GM21528 (cell line): ENCODE measurements around the gene PAX2.

ENCODE experiments used
- ATAC-seq: cut with Tn5 transposase; IDR thresholded peaks from one replicate; pipeline ENCODE4 v1.9.1; 2021; ENCODE audit warnings: mild to moderate bottlenecking, moderate library complexity; ENCODE audit not compliant: unreplicated experiment, low FRiP score

Gene PAX2

DNA sequence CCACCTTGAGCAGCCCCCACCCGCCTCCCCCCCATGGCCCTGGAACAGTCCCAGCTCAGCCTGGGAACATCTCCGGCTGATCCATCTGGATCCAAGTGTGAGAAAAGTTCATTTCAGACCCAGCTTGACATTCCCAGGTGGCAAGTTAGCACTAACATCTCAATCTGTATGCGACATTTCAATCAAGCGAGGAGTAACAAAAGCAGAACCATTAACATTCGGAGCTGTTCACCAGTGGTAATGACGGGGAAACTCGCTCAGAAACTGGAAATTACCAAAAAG, 65.4 kb downstream of the PAX2 start:
- no peak for ATAC-seq

DNA sequence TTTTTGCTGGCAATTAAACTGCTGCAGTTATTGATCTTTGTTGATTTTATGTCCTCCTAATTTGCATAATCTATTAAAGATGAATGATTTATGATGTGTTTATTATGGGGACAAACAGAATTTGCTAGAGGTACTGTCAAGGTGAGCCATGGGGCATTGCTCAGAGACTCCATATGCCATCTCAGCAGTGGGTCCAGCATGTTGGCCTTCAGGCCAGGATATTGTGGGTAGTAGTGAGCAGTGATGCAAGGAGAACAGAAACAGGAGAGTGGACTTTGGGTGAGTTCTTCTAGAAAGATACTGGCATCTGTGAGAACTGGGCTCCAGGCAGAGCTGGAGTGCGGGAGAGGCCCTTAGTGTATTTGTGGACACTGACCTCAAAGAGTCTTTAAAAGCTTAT, 65.9 kb downstream of the PAX2 start:
- no peak for ATAC-seq

DNA sequence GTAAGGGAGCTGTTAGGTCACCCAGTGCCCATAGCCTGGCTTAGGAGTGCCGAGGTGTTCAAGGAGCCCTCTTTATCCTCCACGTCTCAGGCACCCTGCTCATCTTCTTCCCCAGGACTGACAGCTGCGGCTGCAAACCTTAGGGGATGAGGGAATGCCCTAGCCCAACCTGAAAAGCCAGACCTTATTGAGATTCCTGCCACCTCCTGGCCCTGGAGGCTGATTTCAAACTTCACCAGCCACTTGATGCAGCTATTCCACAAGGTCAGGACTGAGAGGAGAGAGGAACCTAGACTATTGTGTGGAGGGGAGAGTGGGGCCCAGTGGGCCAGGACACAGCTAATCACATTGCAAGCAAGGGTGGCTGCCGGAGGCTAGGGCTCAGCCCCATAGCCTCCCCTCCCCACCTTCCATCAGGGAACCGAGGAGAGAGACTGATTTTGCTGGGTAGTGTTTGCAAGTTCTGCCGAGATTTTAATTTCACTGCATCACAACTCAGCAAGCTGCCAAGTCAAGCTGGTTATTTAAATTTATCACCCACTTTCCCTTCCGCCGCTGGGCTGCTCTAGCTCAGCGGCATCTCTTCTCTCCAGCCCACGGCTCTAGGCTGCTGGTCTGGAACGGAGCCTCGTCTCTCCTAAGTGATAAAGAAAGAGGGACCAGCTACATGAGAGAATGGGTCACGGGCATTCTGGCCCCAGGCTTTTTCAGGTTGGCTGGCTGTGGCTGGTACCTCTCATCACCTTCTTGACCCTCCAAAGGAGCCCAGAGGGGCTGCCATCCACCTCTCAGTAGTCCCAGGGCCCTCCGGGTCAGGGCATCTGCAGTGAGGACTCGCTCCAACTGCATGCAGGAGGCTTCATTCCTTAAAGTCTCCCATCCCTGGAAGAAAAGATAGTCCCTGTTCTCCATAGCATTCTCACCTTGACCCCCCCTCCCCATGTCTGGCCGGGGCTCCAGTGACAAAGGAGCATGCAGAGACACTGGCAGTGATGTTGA, 66.7 kb downstream of the PAX2 start:
- no peak for ATAC-seq

DNA sequence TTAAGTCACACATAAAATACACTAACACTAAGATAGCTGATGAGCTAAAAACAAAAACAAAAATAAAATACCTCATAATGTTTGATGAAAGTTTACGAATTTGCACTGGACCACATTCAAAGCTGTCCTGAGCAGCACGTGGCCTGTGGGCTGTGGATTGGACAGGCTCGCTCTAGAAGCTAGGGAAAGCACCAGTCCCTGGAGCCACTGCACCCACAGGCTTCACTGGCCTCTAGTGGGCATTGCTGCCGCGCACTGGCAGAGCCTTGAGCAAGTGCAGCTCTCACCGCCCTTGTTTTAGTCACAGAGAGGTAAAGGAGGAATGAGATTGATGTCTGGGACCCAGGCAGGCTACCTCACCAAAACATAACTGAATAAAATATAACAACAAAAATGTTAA, 67.6 kb downstream of the PAX2 start:
- ATAC-seq = no peak

DNA sequence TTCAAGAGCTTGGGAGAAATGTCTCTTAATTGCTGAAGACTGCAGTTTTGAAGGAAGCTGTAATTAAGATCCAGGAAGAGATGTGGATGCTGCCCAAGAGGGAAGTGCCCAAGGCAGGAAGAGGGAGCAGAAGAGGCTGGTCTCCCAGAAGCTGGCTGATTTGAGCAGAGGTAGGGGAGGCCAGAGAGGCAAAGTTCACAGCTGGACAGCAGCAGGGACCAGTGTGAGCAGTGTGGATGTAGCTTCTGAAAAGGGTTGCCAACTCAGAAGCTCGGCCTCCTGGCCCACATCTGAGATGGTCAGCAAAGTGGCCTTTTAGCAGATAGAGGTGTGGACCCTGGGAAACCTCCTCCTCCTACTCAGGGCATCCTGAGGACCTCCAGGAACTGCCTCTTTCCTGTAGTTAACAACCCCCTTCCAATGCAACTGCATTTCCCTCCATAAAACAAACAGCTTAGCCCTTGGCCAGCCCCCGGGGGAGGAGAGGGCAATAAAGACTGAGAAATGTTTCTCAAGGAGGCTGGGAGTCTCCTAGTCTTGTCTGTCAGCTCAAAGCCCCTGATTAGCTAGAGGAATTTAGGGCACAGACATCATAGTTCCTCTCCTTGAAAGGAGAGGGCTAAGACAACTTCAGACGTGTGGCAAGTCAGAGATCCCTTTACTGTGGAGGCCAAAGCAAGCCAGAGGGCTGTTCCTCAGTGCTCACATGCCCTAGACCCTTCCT, 69.5 kb downstream of the PAX2 start:
- no peak for ATAC-seq

DNA sequence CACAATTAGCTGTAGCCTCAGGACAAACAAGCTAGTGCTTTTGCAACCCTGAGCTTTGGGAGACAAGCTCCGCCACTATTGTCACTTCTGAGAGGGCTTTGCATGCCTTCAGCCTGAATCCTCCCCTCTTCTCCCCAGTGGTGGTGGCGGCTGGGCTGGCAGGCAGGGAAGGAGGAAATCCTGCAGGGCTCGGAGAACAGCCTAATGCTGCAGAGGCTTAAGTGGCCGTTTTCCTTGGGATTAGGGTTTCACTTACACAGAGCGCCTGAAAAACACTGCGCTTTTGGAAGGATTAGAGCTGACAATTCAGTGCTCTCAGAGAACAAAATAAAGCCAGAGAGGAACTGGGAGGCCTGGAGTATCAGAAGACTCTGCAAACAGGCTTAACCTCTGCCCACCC, 71.3 kb downstream of the PAX2 start:
- no peak for ATAC-seq

DNA sequence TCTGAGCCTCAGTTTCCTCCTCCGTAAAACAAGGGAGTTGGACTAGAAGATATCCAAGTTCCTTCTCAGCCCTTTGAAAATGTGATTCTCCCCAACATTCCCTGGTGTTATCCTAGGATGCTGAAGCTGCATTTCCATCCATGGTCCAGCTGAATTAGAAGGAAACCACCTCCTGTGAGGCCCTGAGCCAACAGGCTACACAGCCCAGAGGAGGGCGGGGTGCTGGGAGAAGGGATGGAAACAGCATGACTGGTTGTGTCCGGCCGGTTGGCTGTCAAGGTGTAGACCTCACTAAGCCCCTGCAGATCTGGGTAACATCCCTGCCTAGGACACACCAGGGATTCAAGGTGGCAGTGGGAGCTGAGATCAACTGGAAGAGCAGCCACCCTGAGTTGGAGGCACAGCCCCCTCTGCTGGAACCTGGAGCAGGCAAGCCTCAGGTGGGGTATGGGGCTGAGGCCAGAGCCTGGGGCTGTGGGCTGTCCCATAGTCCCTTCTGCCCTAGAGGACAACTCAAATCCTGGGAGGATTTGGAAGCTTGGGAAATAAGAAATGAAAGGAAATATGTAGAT, 72.0 kb downstream of the PAX2 start:
- no peak for ATAC-seq

DNA sequence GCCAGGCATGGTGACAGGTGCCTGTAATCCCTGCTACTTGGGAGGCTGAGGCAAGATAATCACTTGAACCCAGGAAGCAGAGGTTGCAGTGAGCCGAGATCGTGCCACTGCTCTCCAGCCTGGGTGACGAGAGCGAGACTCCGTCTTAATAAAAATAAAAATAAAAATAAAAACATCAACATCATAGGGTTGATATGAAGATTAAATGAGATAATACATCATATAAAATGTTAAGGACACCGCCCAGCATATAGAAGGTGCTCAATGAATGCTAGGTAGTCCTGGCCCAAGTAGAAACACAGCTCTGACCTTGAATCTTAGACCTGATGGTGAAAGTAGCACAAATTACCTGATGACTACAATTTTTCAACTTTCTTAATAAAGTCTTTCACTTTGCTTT, 74.0 kb downstream of the PAX2 start:
- ATAC-seq = no peak

DNA sequence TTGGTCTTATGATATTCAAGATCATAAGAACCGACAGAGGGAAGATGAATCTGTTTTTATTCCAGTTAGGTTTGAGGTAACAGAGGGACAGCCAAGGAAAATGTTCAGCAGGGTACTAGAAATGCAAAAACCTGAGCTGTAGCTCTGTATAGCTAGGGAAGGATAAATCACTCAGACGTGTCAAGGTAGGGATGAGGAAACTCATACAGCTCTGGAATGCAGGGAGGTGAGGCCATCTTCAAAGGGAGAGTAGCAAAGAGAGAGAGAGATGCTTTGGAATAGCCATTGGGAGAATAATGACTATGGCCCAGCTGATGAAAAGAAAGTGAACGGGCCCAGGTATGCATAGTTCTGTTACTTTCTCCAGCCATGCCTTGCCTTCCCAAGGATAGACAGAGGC, 77.8 kb downstream of the PAX2 start:
- ATAC-seq = no peak

DNA sequence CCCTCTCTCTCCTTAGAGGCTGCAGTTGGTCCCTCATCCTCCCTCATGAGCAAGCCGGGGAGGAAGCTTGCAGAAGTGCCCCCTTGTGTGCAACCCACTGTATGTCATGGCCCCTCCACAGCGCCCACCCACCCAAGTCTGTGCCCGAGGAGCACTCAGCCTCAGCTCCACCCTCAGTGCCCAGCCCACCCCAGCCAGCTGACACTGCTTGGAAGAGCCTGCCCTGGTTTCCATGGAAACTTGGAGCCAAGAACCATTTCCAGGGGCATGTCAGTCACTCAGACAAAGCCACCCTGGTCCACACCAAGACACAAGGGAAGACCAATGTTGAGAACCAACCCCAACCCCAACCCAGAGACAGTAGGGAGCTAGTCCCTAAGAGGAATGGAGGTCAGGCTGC, 79.5 kb downstream of the PAX2 start:
- ATAC-seq = no peak

DNA sequence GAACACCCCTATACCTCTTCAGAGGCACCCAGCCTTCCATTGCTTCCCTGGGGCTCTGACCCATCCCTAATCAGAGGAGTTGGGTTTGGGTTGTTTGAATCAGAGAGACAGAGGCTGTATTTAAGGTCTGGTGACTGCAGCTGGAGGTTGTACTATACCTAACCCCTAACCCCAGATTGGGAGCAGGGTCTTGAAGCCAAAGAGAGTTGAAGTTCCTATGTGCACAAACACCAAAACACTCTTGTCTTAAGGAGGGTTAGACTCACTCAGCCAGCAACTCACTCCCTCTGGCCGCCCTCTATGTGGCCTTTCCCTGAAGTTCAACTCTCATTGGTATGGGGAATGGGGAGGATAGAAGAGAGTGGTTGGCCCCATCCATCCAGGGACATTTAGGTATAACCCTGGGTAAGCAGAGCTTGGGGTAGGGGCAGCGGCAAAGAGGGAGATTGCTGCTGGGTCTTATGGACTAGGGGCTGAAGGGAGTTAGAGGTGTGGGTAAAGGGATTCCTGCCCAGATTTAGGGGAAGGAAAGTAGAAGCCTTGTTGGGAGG, 80.0 kb downstream of the PAX2 start:
- no peak for ATAC-seq

DNA sequence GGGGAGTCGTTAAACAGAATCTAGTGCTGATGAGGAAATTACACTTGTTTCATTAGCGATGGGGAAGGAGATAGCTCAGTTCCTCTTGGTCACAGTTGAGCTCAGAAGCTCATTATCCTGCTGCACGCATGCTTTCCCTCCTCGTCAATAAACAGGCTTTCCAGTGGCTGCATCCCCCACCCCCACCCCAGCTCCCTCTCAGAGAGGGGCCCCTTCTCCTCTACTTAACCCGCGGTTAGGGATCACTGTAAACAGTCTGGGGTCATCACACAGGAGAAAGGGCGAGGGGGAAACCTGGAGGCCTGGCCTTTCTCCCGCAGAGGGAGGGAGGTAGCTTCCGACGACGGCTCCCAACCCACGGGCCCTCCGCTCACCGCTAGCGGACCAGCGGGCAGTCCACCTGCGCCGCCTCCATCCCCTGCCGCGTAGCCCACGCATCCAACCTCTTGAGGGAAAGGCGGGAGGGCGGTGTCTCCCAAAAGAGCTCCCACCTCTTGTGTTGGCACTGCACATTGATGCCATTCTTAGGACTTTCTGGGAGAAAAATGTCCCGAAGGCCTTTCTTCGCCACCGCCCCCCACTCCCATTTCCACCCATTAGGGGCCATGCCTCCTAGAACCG, 80.8 kb downstream of the PAX2 start:
- no peak for ATAC-seq

DNA sequence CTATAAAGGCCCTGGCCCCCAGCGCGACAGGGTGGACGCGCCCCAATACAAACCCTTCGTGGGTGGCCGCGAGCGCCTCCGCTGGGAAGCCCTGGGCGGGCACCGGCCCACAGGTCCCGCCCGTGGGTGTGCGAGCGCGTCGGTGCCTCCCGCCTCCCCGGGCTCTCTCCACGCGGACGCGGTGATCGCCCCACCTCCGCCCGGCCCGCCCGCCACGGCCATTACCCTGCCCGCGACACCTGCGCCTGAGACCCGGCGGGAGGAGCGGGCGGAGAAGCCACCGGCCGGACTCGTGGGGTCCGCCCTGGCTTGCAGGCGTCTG, 81.2 kb downstream of the PAX2 start:
- no peak for ATAC-seq

DNA sequence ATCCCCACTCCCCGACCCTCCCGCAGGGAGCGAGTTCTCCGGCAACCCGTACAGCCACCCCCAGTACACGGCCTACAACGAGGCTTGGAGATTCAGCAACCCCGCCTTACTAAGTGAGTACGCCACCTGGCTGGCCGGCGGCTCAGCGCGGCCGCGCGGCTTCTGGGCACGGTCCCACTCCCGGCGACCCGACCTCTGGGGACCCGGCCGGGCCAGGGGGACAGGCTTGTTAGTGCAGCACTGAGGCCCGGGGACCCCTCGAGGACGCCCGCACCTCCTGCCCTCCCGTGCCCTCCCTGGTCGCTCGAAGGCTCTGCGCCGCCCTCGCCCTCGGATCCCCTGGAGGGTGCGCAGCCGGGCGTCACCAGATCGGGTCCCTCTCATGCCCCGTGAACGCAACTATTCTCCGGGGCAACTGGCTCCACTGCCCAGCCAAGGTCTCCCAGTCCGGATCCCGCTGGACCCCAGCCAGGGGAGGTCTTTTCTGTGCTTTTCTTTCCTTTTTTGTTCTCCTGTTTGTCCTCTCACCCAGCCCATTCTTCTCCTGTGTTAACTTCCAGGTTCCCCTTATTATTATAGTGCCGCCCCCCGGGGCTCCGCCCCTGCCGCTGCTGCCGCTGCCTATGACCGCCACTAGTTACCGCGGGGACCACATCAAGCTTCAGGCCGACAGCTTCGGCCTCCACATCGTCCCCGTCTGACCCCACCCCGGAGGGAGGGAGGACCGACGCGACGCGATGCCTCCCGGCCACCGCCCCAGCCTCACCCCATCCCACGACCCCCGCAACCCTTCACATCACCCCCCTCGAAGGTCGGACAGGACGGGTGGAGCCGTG, 81.8 kb downstream of the PAX2 start:
- ATAC-seq = no peak

DNA sequence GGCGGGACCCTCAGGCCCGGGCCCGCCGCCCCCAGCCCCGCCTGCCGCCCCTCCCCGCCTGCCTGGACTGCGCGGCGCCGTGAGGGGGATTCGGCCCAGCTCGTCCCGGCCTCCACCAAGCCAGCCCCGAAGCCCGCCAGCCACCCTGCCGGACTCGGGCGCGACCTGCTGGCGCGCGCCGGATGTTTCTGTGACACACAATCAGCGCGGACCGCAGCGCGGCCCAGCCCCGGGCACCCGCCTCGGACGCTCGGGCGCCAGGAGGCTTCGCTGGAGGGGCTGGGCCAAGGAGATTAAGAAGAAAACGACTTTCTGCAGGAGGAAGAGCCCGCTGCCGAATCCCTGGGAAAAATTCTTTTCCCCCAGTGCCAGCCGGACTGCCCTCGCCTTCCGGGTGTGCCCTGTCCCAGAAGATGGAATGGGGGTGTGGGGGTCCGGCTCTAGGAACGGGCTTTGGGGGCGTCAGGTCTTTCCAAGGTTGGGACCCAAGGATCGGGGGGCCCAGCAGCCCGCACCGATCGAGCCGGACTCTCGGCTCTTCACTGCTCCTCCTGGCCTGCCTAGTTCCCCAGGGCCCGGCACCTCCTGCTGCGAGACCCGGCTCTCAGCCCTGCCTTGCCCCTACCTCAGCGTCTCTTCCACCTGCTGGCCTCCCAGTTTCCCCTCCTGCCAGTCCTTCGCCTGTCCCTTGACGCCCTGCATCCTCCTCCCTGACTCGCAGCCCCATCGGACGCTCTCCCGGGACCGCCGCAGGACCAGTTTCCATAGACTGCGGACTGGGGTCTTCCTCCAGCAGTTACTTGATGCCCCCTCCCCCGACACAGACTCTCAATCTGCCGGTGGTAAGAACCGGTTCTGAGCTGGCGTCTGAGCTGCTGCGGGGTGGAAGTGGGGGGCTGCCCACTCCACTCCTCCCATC, 82.7 kb downstream of the PAX2 start:
- no peak for ATAC-seq

DNA sequence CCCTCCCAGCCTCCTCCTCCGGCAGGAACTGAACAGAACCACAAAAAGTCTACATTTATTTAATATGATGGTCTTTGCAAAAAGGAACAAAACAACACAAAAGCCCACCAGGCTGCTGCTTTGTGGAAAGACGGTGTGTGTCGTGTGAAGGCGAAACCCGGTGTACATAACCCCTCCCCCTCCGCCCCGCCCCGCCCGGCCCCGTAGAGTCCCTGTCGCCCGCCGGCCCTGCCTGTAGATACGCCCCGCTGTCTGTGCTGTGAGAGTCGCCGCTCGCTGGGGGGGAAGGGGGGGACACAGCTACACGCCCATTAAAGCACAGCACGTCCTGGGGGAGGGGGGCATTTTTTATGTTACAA, 83.3 kb downstream of the PAX2 start:
- ATAC-seq = no peak

DNA sequence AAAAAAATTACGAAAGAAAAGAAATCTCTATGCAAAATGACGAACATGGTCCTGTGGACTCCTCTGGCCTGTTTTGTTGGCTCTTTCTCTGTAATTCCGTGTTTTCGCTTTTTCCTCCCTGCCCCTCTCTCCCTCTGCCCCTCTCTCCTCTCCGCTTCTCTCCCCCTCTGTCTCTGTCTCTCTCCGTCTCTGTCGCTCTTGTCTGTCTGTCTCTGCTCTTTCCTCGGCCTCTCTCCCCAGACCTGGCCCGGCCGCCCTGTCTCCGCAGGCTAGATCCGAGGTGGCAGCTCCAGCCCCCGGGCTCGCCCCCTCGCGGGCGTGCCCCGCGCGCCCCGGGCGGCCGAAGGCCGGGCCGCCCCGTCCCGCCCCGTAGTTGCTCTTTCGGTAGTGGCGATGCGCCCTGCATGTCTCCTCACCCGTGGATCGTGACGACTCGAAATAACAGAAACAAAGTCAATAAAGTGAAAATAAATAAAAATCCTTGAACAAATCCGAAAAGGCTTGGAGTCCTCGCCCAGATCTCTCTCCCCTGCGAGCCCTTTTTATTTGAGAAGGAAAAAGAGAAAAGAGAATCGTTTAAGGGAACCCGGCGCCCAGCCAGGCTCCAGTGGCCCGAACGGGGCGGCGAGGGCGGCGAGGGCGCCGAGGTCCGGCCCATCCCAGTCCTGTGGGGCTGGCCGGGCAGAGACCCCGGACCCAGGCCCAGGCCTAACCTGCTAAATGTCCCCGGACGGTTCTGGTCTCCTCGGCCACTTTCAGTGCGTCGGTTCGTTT, 83.9 kb downstream of the PAX2 start:
- ATAC-seq = no peak

DNA sequence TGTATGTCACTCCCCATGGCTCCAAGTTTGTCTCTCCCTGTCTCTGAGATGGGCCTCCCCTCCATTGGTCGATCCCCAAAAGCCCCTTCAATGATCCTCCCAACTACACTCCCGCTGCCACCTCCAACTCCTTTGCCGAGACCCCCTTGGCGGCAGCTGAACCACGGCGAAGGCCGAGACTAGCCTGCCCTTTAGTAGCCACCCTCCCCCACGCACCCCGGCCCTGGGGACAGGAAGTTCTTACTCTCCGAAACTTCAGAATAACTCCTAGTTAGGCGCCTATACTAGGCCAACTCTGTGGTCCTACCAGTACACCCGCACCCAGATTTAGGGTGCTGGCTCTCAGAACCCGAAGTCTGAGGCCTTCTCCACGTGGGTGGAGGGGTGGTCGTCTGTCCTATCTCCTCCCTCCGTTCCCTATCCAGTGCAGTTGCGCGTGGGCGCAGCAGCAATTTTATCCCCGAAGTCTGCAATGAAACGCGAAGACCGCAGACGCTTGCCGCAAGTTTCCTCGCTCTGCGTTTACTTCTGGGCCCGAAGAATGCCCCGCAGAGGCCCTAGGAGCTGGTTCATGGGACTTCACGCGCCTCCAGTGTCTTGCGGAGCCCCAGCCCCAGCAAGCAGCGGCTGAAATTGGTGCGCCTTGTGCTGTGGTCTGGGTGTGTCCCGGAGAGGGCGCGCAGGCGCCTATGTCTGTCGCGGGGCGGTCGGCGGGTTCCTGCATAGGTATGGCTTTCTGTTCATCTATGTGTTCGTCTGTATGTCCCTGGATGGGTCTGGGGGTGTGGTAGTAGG, 84.7 kb downstream of the PAX2 start:
- no peak for ATAC-seq
